Stimulated activated CD4-positive, alpha-beta T cell treated with anti-CD3 and anti-CD28 coated beads, Interleukin-15, amount 100 ng/mL, for 24 hours (primary cell): ENCODE measurements around the gene CREB3L2.
A peak's percentile ranks its signal among the peaks of the same experiment; 100 is the strongest.

Source experiments
- DNase-seq: peaks from one replicate; pipeline ENCODE4 v3.0.0-alpha.2; 2020

The CREB3L2 gene

DNA sequence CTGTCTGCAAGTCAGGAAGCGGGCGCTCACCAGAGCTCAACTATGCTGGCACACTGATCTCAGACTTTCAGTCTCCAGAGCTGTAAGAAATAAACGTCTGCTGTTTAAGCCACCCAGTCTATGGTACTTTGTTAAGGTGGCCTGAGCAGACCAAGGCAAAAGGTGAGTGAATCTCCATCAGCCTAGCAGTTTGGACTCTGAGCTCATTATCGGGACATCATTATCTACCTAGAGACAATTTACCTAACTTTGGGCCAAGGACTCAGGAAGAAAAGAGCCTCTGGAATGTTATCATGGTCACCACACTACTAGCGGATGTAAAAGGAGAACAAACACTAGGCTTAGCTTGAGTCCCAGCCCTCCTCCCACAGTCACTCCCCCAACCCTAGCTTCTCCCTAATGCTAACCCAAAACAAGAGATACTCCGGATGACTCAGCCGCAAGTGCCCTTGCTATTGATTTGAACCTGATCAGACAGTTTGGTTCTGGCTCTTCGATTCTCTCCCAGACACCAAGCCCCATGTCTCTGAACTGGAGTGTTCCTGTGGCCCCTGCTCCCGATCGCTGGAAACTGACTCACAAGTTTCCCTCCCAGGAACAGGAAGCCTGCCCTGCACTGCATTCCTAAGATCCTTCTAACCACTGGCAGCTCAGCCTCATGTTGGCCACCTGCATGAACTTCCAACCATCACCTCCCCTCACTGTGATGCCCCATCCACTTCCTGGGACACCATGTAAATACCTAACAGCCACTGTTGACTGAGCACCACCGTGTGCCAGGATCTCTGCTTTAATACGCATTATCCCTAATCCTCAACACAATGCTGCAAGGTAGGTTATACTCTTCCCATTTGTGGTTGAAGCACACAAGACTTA is 34.5 kb downstream of the CREB3L2 start:
- no peak for DNase-seq

- no peak for DNase-seq
These were observed 35.2 kb downstream of the CREB3L2 start for GRCh38 chr7:137966641-137967142.

GRCh38 chr7:137965942-137966640 is 35.8 kb downstream of the CREB3L2 start:
- DNase-seq, result no peak

- DNase-seq, result no peak
These were observed 36.9 kb downstream of the CREB3L2 start for GRCh38 chr7:137964824-137965545.

- no peak for DNase-seq
These were observed 38.9 kb downstream of the CREB3L2 start for GRCh38 chr7:137962875-137963507.

DNA sequence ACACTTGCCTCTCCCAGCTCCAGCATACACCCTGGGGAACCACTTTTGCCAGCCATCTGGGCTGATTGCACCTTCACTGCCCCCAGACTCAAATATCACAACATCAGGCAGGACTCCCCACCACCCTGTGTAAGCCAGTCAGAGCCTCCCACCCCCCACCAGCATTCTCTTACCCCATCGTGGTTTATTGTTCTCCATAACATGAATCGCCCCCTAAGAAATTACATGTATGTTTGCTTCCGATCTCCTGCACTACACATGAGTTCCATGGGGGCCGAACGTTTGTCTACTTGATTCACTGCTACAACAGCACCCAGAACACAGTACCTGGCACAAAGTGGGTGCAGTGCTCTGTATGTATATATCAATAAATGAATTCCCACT is 39.4 kb downstream of the CREB3L2 start:
- no peak for DNase-seq

DNA sequence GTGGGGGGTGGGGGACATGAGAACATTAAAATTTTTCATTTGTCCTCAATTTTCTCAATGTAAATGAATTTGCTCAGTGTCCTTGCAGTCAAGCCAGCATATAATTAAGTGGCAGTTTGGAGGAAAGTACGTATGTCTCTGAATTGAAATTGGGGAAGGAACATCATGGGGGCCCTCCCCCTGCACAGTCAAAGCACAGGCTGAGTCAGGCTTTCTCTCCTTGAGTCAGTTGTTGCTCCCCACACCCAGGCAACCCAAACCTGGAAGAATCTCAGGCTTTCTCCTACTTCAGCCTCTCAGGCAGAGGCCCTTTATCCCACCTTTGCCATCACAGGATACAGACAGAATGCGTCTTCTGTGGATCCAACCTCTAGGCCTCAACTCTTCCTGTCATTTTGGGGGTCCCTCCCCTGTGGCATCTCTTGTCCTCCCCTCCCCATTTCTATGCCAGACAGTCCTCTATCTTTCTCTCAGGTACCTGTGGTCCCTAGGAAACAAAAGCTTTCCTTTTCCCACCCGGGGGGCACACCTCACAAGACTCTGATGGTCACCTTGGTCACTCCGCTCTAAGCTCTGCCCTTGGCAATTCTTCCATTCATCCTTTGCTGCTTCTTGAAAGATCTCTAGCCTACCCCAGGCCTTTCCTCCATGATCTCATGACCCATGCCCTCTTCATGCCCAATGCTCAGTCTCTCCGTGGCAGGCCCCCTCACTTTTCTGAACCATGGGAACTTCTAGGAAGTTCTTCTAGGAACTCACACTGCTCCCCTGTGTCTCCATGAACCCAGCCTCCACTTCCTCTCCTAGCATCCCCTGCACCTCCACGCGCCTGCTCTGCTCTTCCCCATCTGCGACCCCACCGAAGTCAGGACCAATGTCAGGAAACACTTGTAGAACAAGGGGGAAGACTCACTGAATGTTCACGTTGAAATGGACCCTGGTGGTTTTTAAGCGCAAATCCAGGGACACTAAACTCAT is 40.4 kb downstream of the CREB3L2 start:
- DNase-seq, result peak; percentile 43

DNA sequence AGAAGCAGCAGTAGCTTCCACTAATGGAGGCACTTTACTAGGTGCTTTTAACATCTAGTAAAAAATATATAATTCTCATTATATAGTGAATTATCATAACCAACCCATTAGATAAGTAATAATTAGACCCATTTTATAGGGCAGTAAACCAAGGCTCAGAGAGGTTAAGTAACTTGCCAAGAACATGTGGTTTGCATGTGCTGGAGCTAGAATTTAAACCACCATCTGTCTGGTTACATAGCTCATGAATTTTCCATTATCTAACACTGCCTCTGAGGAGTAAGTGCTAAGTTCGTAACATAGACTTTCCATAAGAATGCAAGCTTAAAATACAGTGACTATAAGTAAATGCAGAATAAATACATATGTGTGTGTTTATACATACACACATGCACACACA is 41.9 kb downstream of the CREB3L2 start:
- DNase-seq, result no peak

DNA sequence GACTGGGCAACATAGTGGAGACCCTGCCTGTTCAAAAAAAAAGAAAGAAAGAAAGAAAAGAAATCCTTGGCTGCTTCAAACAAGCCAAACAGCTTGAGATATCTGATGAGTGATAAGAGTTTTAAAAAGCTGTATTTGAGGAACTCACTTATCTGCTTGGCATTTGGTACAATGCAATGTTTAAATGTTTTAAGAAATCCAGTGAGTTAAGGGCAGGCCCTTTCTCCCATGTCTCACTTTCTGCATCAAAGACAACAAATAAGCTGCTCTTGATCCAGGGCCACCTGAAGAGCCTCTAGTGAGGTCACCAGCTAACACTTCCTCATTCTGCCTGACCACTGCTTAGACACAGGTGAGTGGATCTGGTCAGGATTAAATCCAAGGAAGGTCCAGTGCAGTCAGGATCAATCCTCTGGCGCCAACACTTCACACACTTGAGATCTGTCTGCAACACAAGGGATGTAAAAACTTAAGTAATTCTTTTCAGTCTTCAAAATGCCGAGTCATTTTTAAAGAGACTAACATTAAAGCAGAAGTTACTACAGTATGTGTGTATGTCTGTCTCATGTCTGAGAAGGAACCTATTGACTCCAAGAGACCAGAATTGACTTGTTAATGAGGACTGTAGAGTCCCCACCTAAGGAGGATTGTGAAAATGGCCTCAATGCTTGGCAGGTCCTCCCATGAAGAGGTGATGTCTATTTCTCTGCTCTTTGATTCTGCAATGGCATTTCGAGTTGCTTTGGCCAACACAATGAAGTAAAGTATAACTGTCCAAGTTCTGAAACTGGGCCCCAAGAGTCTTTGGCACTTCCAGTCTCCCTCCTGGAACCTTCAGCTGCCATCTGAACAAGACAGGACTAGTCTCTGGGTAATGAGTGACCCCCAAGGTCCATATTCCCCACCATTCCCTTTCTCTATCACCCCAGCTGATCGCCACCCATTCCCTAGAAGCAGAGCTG is 43.1 kb downstream of the CREB3L2 start:
- no peak for DNase-seq

GRCh38 chr7:137957887-137958286 is 44.0 kb downstream of the CREB3L2 start:
- no peak for DNase-seq

- DNase-seq, result no peak
These were observed 45.3 kb downstream of the CREB3L2 start for GRCh38 chr7:137956591-137956990.

GRCh38 chr7:137956183-137956582 is 45.7 kb downstream of the CREB3L2 start:
- DNase-seq, result no peak

- DNase-seq, result no peak
These were observed 47.3 kb downstream of the CREB3L2 start for GRCh38 chr7:137954614-137955013.

DNA sequence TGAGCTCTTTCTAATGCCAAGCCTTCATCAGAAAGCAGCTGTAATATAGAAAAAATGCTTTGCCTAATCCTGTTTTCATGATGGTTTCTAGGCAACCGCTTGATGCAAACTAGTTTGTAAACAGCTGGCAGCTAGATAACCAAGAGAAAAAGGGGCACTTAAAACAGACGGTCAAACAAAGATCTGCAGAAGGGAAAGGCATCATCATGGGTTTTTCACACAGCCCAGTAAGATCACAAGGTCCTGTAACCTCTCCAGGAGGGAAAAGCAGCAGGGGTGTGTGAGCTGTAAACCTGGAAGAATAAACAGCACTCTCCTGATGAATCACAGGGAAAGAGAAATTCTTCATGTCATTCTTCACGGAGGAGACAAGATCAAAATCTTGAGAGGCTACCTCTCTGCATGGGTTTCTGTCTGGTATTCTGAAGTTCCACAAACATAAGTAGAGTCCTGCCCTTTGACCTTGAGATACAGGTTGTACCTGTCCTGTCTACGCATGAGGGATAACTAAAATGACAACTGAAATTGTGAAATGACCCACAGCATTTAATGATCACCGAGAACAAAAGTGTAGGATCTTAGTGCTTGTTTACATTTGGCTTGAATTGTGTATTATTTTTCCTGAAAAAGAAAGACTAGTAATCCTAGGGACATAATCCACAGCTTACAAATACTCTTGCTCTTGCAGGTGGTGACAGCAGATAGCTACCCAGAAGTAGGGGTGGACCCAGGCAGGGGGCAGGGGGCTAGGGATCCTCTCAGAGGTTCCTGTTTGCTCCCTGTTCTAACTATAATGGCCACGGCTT is 48.0 kb downstream of the CREB3L2 start:
- no peak for DNase-seq

- DNase-seq, result no peak
These were observed 48.7 kb downstream of the CREB3L2 start for GRCh38 chr7:137953043-137953664.

- no peak for DNase-seq
These were observed 49.5 kb downstream of the CREB3L2 start for GRCh38 chr7:137952426-137952805.

GRCh38 chr7:137951700-137952425 is 50.0 kb downstream of the CREB3L2 start:
- DNase-seq, result no peak

- no peak for DNase-seq
These were observed 50.9 kb downstream of the CREB3L2 start for GRCh38 chr7:137950967-137951366.
